Keratinocyte (primary cell): ENCODE results near the gene HNRNPD. TPM values are rescaled to one million over a fixed set of nuclear protein-coding genes. Genes with fewer than 3 reads are reported as not detected.
"Not testable (repeated sequence)": the region's sequence is repeated elsewhere in the genome, so short reads cannot be mapped to it uniquely, and the experiment has no call there.

Source experiments
- DNase-seq: peaks from one replicate; pipeline ENCODE4 v3.0.0-alpha.2; 2011; ENCODE audit warnings: low read depth, missing footprints, low spot score
- FAIRE-seq: peaks from 2 replicates; lab custom pipeline; 2011; peaks lifted over from hg19 to GRCh38; lab: Jason Lieb, UNC
- H2AFZ ChIP-seq: 2 replicates; pipeline ENCODE4 v1.6.0; 2012; ENCODE audit warnings: low read length, control low read depth, inconsistent platforms; ENCODE audit not compliant: control insufficient read depth
- H3K27ac ChIP-seq: 2 replicates; pipeline ENCODE4 v1.5.1; 2011; ENCODE audit warnings: low read length; ENCODE audit not compliant: control insufficient read depth, insufficient read depth
- H3K27me3 ChIP-seq: 3 replicates; pipeline ENCODE4 v1.6.0; 2011; ENCODE audit warnings: low read length; ENCODE audit not compliant: control insufficient read depth, insufficient read depth; ENCODE audit errors: extremely low read depth
- H3K36me3 ChIP-seq, 2 experiments: 2 replicates in 1 of 2; 3 replicates in 1 of 2; pipeline ENCODE4 v1.5.1; 2011; ENCODE audit warnings: low read length in 2 of 2, mild to moderate bottlenecking in 1 of 2; ENCODE audit not compliant: control insufficient read depth in 2 of 2, insufficient read depth in 2 of 2; ENCODE audit errors: extremely low read depth in 1 of 2
- H3K4me1 ChIP-seq: 3 replicates; pipeline ENCODE4 v1.5.1; 2011; ENCODE audit warnings: low read length; ENCODE audit not compliant: control insufficient read depth, insufficient read depth; ENCODE audit errors: extremely low read depth
- H3K4me2 ChIP-seq: 3 replicates; pipeline ENCODE4 v1.6.0; 2011; ENCODE audit warnings: low read depth, low read length; ENCODE audit not compliant: control insufficient read depth, insufficient read depth; ENCODE audit errors: extremely low read depth
- H3K4me3 ChIP-seq, 3 experiments: fragments of 200-600 bp in 1 of 3; sonication (generic) in 1 of 3; 2 replicates in 2 of 3; 3 replicates in 1 of 3; pipeline ENCODE4 v1.5.1; 2011 to 2016; ENCODE audit warnings: low read length in 3 of 3, mild to moderate bottlenecking in 3 of 3, control low read depth in 2 of 3, inconsistent platforms in 1 of 3, low read depth in 1 of 3, mixed read lengths in 1 of 3, mixed run types in 1 of 3, moderate library complexity in 1 of 3; ENCODE audit not compliant: control insufficient read depth in 2 of 3, insufficient read depth in 2 of 3; ENCODE audit errors: extremely low read depth in 1 of 3
- H3K79me2 ChIP-seq: 2 replicates; pipeline ENCODE4 v1.6.0; 2012; ENCODE audit warnings: low read length; ENCODE audit not compliant: control insufficient read depth, insufficient read depth
- H3K9ac ChIP-seq: 3 replicates; pipeline ENCODE4 v1.6.0; 2011; ENCODE audit warnings: low read length; ENCODE audit not compliant: control insufficient read depth, insufficient read depth; ENCODE audit errors: extremely low read depth
- H3K9me1 ChIP-seq: 3 replicates; pipeline ENCODE4 v1.6.0; 2011; ENCODE audit warnings: low read length; ENCODE audit not compliant: control insufficient read depth, insufficient read depth; ENCODE audit errors: extremely low read depth
- H3K9me3 ChIP-seq: 2 replicates; pipeline ENCODE4 v1.5.1; 2012; ENCODE audit warnings: low read depth, low read length; ENCODE audit not compliant: control insufficient read depth
- H4K20me1 ChIP-seq: 3 replicates; pipeline ENCODE4 v1.6.0; 2011; ENCODE audit warnings: low read length; ENCODE audit not compliant: control insufficient read depth, insufficient read depth; ENCODE audit errors: extremely low read depth
- EZH2 ChIP-seq: IDR thresholded peaks from one replicate; pipeline ENCODE4 v1.6.1; 2012; ENCODE audit warnings: inconsistent platforms, mild to moderate bottlenecking, low read length, moderate library complexity
- dilution Hi-C: fragments of 300-500 bp; cut with MboI; formaldehyde crosslinking; loops from one replicate; pipeline ENCODE4 v1.7.0; 2020; ENCODE audit warnings: low sequenced_read_pairs; ENCODE audit not compliant: extremely low pct_ligation_motif_present
- polyA plus RNA-seq, 5 experiments: library from polyadenylated mRNA; depleted of rRNA in 3 of 5; stranded (reverse) in 3 of 5; stranded (forward) in 1 of 5; unstranded in 1 of 5; fragments of >200 nt; gene quantifications; 1 replicate in 1 of 5; 2 replicates in 3 of 5; 3 replicates in 1 of 5; pipeline versions ENCODE4 v1.2.1 to v1.2.3, GENCODE V29; 2011 to 2012; ENCODE audit warnings: missing spikeins in 2 of 5, low read depth in 1 of 5, low replicate concordance in 1 of 5
- TF ChIP-seq, protein P1 (sequence below), 3 experiments: IDR thresholded peaks in 1 of 3; conservative IDR thresholded peaks in 1 of 3; optimal IDR thresholded peaks in 1 of 3; 2 replicates in 2 of 3; 3 replicates in 1 of 3; pipeline versions ENCODE3 to v1.5.1; 2011; ENCODE audit warnings: low read length in 3 of 3, mild to moderate bottlenecking in 3 of 3, moderate library complexity in 2 of 3, control low read depth in 1 of 3, inconsistent platforms in 1 of 3; ENCODE audit not compliant: insufficient read depth in 2 of 3; ENCODE audit errors: extremely low read depth in 1 of 3

The HNRNPD gene
- polyA plus RNA-seq, 1 donor (not counting 4 experiments of a cell fraction or from before 2014, with no cell fraction given), result 91.3 TPM

DNA sequence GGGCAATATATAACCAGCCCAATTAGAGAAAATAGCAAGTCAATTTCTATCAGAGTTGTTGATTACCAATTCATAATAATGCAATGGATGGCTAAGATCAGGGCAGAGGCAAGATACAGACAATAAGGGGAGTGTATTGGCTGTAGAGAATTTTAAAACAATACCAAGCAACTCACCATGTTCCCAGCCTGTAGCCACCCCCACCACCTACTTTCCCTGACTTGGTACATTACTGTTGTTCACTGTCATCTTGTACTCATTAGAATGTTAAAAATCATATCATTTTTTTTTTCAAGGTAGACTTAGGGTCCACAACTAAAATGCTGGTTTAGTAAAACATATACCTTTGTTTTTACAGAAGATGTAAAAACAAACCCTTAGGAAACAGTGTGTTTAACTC lies 27.7 kb downstream of the HNRNPD start:
- no peak for FAIRE-seq
- dilution Hi-C loops, result no loop called here
- H3K36me3 ChIP-seq, result peaks cover 0 to 3% of the 10 kb centered on the region in 2 experiments
- no peaks in the 10 kb centered on the region for H3K9me1 ChIP-seq
- H3K79me2 ChIP-seq, result no peaks in the 10 kb centered on the region
- H2AFZ ChIP-seq, result no peak overlapping the region
- H3K4me2 ChIP-seq, result no peak overlapping the region
- H3K4me3 ChIP-seq, result no peak overlapping the region
- DNase-seq, result no peak
- no peak for TF ChIP-seq EZH2
- TF ChIP-seq, protein P1, sequence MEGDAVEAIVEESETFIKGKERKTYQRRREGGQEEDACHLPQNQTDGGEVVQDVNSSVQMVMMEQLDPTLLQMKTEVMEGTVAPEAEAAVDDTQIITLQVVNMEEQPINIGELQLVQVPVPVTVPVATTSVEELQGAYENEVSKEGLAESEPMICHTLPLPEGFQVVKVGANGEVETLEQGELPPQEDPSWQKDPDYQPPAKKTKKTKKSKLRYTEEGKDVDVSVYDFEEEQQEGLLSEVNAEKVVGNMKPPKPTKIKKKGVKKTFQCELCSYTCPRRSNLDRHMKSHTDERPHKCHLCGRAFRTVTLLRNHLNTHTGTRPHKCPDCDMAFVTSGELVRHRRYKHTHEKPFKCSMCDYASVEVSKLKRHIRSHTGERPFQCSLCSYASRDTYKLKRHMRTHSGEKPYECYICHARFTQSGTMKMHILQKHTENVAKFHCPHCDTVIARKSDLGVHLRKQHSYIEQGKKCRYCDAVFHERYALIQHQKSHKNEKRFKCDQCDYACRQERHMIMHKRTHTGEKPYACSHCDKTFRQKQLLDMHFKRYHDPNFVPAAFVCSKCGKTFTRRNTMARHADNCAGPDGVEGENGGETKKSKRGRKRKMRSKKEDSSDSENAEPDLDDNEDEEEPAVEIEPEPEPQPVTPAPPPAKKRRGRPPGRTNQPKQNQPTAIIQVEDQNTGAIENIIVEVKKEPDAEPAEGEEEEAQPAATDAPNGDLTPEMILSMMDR (optimal IDR thresholded peaks at IDR 0.05 in 1 of 3, IDR thresholded peaks at IDR 0.05 in 1 of 3, conservative IDR thresholded peaks at IDR 0.05 in 1 of 3; ENCODE audit: extremely low read depth in 1 of 3, insufficient read depth in 2 of 3, low read length in 3 of 3), result no peak
- H4K20me1 ChIP-seq, result no peaks in the 10 kb centered on the region
- no peak overlapping the region for H3K9ac ChIP-seq
- H3K9me3 ChIP-seq, result no peaks in the 10 kb centered on the region
- H3K27me3 ChIP-seq, result no peaks in the 10 kb centered on the region
- H3K27ac ChIP-seq, result no peak overlapping the region
- H3K4me1 ChIP-seq, result no peaks in the 10 kb centered on the region

DNA sequence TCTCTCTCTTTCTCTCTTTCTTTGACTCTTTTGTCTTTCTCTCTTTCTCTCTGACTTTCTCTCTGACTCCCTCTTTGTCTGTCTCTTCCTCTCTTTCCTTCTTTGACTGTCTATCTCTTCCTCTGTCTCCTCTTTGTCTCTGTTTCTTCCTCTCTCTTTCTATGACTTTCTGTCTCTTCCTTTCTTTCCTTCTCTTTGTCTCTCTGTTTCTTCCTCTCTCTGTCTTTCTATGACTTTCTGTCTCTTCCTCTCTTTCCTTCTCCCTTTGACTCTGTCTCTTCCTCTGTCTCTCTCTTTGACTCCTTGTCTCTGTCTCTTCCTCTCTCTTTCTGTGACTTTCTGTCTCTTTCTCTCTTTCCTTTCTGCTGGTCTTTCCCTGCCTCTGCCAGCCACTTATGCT lies 38.7 kb downstream of the HNRNPD start:
- DNase-seq (no peak), FAIRE-seq (no peak)
- Histone ChIP-seq H3K9ac (no peak overlapping the region), H3K36me3 (no peaks in the 10 kb centered on the region), H3K27ac (no peak overlapping the region), H4K20me1 (no peaks in the 10 kb centered on the region), H3K27me3 (no peaks in the 10 kb centered on the region), H3K79me2 (no peaks in the 10 kb centered on the region), H3K9me3 (no peaks in the 10 kb centered on the region), H3K4me3 (no peak overlapping the region), H2AFZ (no peak overlapping the region), H3K9me1 (no peaks in the 10 kb centered on the region), H3K4me1 (no peaks in the 10 kb centered on the region), H3K4me2 (no peak overlapping the region)
- dilution Hi-C loops, result no loop called here
- TF ChIP-seq, protein P1 (optimal IDR thresholded peaks at IDR 0.05 in 1 of 3, IDR thresholded peaks at IDR 0.05 in 1 of 3, conservative IDR thresholded peaks at IDR 0.05 in 1 of 3; ENCODE audit: extremely low read depth in 1 of 3, insufficient read depth in 2 of 3, low read length in 3 of 3), result no peak
- no peak for TF ChIP-seq EZH2

DNA sequence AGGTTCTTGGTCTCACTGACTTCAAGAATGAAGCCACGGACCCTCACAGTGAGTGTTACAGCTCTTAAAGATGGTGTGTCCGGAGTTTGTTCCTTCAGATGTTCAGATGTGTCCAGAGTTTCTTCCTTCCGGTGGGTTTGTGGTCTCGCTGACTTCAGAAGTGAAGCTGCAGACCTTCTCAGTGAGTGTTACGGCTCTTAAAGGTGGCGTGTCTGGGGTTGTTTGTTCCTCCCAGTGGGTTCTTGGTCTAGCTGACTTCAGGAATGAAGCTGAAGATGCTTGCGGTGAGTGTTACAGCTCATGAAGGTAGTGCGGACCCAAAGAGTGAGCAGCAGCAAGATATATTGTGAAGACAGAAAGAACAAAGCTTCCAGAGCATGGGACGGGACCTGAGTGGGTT lies 40.1 kb downstream of the HNRNPD start:
- H3K9me3 ChIP-seq, H3K9me1 ChIP-seq, H3K27ac ChIP-seq, H3K4me3 ChIP-seq, H3K79me2 ChIP-seq, H2AFZ ChIP-seq, DNase-seq, H3K9ac ChIP-seq, H4K20me1 ChIP-seq, H3K36me3 ChIP-seq, dilution Hi-C loops, H3K4me1 ChIP-seq, FAIRE-seq, H3K4me2 ChIP-seq, H3K27me3 ChIP-seq: not testable (repeated sequence)
